ENCODE measurements around the gene PEX7. TPM values are rescaled to one million over a fixed set of nuclear protein-coding genes. Genes with fewer than 3 reads are reported as not detected.

PEX7 gene
- total and polyA plus RNA-seq, 2 of the 8 experiments (the other 6 are each of a cell fraction or from before 2014, with no cell fraction given) = 6.4 to 11.0 TPM

DNA sequence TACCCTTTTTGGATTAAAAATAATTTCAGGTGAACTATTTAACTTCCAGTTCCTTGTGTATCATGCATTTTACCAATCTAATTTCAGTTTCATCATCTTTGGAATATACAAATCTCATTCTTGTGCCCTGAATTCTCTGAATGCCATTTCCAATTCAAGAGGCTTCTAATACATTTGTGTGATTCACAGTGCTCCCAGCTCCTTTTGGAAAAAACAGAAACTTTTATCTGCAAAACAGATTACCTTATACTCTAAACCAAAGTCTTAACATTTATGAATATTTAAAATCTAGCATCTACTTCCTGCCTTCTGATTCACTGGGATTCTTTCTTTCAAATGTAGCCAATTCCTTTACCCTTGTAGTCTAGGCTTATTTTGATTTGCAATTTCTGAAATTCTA is 11.1 kb upstream of the PEX7 start (continued):
- no peak for TF ChIP-seq SP2 (IDR thresholded peaks at IDR 0.05; ENCODE audit: low read length)

Data from H1 (cell line).